Fibroblast of pulmonary artery (primary cell): ENCODE data around the gene P2RX1.

Source experiments
- DNase-seq: peaks from one replicate; pipeline ENCODE4 v3.0.0-alpha.2; 2010; ENCODE audit warnings: low read depth
- H3K4me3 ChIP-seq: replicated peaks from 2 replicates; pipeline ENCODE4 v1.5.1; 2011; ENCODE audit warnings: low read depth, mild to moderate bottlenecking, control low read depth, low read length, moderate library complexity
- TF ChIP-seq, protein P1 (sequence below): IDR thresholded peaks from 2 replicates; pipeline ENCODE4 v1.5.1; 2011; ENCODE audit warnings: mild to moderate bottlenecking, control low read depth, low read length, inconsistent platforms; ENCODE audit errors: missing control alignments

The P2RX1 gene

DNA sequence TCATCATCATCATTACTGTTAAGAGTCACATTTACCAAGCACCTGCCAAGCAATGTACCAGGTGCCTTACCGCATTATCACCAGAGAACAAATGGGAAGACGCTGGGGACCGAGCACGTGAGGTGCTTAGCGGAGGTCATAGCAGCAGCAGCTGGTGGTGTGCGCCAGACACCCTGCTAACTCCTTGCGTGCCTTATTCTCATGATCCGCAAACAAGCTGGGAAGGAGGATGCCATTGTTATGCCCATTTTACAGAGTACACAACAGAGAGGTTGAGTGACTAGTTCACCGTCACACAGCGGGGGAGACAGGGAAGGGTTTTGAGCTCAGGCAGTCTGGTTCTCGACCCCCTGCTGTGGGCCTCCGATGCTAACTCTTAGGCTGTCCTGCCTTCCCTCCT, 40.7 kb upstream of the P2RX1 start:
- TF ChIP-seq, protein P1, sequence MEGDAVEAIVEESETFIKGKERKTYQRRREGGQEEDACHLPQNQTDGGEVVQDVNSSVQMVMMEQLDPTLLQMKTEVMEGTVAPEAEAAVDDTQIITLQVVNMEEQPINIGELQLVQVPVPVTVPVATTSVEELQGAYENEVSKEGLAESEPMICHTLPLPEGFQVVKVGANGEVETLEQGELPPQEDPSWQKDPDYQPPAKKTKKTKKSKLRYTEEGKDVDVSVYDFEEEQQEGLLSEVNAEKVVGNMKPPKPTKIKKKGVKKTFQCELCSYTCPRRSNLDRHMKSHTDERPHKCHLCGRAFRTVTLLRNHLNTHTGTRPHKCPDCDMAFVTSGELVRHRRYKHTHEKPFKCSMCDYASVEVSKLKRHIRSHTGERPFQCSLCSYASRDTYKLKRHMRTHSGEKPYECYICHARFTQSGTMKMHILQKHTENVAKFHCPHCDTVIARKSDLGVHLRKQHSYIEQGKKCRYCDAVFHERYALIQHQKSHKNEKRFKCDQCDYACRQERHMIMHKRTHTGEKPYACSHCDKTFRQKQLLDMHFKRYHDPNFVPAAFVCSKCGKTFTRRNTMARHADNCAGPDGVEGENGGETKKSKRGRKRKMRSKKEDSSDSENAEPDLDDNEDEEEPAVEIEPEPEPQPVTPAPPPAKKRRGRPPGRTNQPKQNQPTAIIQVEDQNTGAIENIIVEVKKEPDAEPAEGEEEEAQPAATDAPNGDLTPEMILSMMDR, result no peak
- DNase-seq, result no peak
- H3K4me3 ChIP-seq, result no peak overlapping the region

DNA sequence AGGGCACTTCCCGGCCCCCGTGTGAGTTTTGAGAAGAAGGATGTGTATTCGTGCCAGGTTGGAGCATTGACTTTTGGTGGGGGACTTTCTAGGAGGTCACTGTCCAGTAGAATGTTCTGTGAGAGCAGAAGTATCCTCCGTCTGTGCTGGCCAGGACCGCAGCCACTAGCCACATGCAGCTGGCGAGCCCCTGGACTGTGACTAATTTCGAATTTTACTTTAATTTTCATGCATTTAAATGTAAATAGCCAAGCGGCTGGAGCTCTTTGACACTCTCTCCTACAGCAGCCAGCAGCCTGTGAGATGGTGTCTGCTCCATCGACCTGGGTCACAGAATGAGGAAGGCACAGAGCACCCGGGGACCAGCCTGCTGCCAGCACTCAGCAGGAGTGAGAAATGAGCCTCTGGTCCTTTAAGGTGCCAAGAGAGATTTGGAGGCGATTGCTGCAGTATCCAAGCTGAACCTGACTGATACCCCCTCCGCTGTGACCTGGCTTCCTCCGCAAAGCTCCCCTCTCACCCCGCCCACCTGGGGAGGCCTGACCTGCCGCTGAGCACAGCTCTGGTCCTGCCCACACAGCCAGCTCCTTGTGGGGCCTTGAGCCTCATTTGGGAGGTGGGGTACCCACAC, 40.2 kb upstream of the P2RX1 start:
- DNase-seq, result no peak
- TF ChIP-seq, protein P1, result no peak
- H3K4me3 ChIP-seq, result no peak overlapping the region

DNA sequence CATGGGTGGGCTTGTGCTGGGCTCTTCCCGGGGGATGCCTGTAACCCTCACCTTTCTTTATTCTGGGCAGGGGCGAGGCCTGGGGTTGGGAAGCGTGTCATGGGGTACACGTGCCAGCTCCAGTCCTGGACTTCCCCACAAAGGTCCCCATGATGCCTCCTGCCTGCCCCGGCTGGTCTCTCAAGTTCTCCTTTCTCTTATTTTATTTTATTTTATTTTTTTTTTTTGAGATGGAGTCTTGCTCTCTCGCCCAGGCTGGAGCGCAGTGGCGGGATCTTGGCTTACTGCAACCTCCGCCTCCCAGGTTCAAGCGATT, 39.4 kb upstream of the P2RX1 start:
- TF ChIP-seq, protein P1, result no peak
- no peak overlapping the region for H3K4me3 ChIP-seq
- DNase-seq, result no peak

DNA sequence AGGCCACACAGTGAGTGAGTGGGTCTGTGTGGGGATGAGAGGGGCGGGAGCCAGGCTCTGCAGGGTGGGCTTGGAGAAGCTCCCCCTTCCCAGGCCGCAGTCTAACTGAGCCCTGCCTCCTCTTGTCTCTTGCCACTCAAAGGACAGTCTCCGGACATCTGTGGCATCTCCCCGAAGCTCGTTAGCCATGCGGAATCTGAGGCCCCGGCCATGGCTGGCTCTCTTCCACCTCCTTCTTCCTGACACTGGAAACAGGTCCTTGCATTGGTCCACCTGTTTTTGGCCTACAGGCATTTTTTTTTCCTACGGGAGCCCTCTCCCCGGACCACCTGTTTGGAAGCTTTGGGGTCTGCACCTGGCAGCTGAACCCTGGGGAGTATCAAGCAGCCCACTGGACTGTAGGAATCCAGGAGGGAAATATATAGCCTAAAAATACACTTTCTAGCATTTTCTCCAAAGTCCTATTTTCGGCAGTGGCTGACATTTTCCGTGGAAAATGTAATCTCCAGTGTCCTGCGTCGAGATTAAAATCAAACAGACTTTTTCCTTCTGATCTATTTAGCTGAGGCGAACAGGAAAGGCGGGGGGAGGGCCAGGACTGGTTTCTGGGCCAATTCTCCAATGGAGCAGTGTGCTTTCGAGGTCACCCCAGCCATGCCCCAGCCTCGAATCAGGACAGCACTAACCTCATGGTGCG, 38.9 kb upstream of the P2RX1 start:
- no peak overlapping the region for H3K4me3 ChIP-seq
- DNase-seq, result no peak
- TF ChIP-seq, protein P1, result no peak

DNA sequence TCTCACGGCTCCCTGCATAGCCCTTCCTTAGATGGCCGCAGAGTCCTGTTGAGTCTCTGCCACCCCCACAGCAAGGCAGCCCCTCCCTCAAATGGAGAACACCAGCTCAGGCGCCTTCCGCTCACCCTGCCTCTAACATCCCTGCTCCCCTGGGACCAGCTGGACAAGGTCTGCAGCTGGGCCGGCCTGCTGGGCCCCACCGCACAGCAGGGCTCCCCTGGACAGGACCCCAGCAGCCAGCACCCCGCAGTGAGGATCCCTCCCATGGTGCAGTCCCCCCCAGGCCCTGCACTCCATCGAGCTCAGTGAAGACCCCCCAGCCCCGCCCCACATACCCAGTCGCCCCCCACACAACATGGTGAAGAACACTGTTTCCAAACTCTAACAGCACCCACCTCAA, 37.8 kb upstream of the P2RX1 start:
- TF ChIP-seq, protein P1, result no peak
- DNase-seq, result no peak
- no peak overlapping the region for H3K4me3 ChIP-seq

DNA sequence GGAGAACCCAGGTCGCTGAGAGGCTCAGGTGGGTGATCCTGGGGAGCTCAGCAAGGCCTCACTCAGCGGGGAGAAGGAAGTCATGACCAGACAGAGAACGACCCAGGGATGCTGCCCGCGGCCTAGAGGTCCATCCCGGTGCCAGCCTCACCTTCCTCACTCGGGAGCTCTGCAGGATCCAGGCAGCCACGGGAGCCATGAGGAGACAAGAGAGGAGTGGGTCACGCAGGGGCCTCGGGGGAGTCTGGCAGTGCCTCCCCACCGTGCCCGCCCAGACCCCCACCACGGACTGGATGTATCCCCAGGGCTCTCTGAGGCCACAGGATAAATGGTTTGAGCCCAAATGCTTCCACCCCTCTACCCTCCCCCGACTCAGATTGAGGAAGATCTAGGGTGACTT, 37.3 kb upstream of the P2RX1 start:
- TF ChIP-seq, protein P1, result no peak
- DNase-seq, result no peak
- H3K4me3 ChIP-seq, result no peak overlapping the region

DNA sequence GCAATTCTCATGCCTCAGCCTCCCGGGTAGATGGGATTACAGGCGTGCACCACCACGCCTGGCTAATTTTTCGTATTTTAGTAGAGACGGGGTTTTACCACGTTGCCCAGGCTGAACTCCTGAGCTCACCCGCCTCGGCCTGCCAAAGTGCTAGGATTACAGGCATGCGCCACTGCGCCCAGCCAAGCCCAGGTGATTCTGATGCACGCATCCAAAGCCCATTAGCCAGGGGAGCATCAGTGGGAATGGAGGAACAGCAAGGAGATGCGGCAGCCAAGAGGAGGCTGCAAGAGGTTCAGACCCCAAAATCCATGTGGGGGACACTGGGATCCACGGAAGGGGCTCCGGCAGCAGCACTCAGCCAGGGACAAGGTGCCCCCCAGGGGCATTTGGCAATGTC, 35.9 kb upstream of the P2RX1 start:
- H3K4me3 ChIP-seq, result no peak overlapping the region
- TF ChIP-seq, protein P1, result no peak
- DNase-seq, result no peak
